ENCODE results near the gene RFT1. TPM values are rescaled to one million over a fixed set of nuclear protein-coding genes. Genes with fewer than 3 reads are reported as not detected.

The RFT1 gene
- polyA plus RNA-seq, 1 donor (not counting 4 experiments of a cell fraction or from before 2014, with no cell fraction given) = 34.4 TPM

DNA sequence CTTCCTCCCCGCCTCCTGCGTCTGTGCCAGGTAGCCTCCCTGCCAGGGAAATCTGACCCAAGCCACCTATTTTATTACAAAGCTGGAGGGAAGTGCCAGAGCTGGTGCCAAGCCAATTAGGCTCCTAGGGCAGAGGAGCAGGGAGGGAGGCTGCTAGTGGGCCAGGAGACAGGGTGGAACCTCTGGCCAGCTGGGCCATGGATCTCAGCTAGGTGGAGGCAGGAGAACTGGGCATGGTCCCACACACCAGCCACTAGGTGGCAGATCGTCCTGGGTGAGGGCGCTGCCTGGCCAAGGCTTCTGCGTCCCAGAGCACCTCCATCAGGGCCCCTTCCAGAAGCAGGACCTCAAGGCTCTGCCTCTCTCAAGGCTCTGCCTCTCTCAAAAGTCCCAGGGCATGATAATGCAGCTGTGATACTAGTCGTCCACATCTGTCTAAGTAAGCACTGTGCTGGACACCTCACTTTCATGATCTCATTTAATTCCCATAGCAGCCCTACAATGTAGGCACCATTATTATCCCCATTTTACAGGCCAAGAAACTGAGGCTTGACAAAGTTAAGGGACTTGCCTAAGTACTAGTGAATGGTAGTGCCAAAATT lies 4.5 kb upstream of the RFT1 start:
- no peak for TF ChIP-seq EZH2 (IDR thresholded peaks at IDR 0.05; ENCODE audit: low read length)
- TF ChIP-seq, protein P1, sequence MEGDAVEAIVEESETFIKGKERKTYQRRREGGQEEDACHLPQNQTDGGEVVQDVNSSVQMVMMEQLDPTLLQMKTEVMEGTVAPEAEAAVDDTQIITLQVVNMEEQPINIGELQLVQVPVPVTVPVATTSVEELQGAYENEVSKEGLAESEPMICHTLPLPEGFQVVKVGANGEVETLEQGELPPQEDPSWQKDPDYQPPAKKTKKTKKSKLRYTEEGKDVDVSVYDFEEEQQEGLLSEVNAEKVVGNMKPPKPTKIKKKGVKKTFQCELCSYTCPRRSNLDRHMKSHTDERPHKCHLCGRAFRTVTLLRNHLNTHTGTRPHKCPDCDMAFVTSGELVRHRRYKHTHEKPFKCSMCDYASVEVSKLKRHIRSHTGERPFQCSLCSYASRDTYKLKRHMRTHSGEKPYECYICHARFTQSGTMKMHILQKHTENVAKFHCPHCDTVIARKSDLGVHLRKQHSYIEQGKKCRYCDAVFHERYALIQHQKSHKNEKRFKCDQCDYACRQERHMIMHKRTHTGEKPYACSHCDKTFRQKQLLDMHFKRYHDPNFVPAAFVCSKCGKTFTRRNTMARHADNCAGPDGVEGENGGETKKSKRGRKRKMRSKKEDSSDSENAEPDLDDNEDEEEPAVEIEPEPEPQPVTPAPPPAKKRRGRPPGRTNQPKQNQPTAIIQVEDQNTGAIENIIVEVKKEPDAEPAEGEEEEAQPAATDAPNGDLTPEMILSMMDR (optimal IDR thresholded peaks at IDR 0.05 in 1 of 3, IDR thresholded peaks at IDR 0.05 in 1 of 3, conservative IDR thresholded peaks at IDR 0.05 in 1 of 3; ENCODE audit: extremely low read depth in 1 of 3, insufficient read depth in 2 of 3, low read length in 3 of 3) = peak; percentile 86 to 99 (median 96)
- dilution Hi-C loops (cut with MboI; ENCODE audit: extremely low pct_ligation_motif_present, low sequenced_read_pairs) = no loop called here
- Histone ChIP-seq H3K9me3 (ENCODE audit: control insufficient read depth, low read depth, low read length) (no peaks in the 10 kb centered on the region), H2AFZ (ENCODE audit: control insufficient read depth, low read length) (no peak overlapping the region), H3K79me2 (ENCODE audit: control insufficient read depth, insufficient read depth, low read length) (peaks cover 5% of the 10 kb centered on the region), H3K9ac (ENCODE audit: control insufficient read depth, extremely low read depth, insufficient read depth, low read length) (no peak overlapping the region), H3K36me3 (ENCODE audit: control insufficient read depth in 2 of 2, extremely low read depth in 1 of 2, insufficient read depth in 2 of 2, low read length in 2 of 2) (no peaks in the 10 kb centered on the region), H3K4me1 (ENCODE audit: control insufficient read depth, extremely low read depth, insufficient read depth, low read length) (peaks cover 10% of the 10 kb centered on the region), H3K9me1 (ENCODE audit: control insufficient read depth, extremely low read depth, insufficient read depth, low read length) (no peaks in the 10 kb centered on the region), H3K27ac (ENCODE audit: control insufficient read depth, insufficient read depth, low read length) (no peak overlapping the region), H4K20me1 (ENCODE audit: control insufficient read depth, extremely low read depth, insufficient read depth, low read length) (no peaks in the 10 kb centered on the region), H3K4me3 (ENCODE audit: control insufficient read depth in 2 of 3, extremely low read depth in 1 of 3, insufficient read depth in 2 of 3, low read depth in 1 of 3, low read length in 3 of 3) (no peak overlapping the region), H3K4me2 (ENCODE audit: control insufficient read depth, extremely low read depth, insufficient read depth, low read depth, low read length) (no peak overlapping the region), H3K27me3 (ENCODE audit: control insufficient read depth, extremely low read depth, insufficient read depth, low read length) (no peaks in the 10 kb centered on the region)
- DNase-seq (ENCODE audit: low read depth, low spot score) = no peak
- peak; percentile 77 for FAIRE-seq

DNA sequence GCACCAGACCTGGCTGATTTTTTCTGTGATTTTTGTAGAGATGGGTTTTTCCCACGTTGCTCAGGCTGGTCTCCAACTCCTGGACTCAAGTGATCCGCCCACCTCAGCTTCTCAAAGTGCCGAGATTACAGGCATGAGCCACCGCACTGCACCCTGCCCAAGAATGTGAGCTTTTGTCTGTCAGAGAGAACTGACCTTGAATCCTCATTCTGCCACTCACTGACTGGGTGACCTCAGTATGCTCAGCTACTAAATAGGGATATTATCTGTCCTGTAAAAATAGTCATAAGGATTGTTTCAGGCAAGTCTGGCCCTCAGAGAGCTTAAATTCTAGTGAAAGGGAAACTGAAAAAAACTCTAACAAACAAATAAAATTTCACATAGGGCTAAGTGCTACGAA lies 2.1 kb upstream of the RFT1 start:
- Histone ChIP-seq H3K4me1 (ENCODE audit: control insufficient read depth, extremely low read depth, insufficient read depth, low read length) (peaks cover 19% of the 10 kb centered on the region), H3K27ac (ENCODE audit: control insufficient read depth, insufficient read depth, low read length) (no peak overlapping the region), H3K36me3 (ENCODE audit: control insufficient read depth in 2 of 2, extremely low read depth in 1 of 2, insufficient read depth in 2 of 2, low read length in 2 of 2) (peaks cover 0 to 3% of the 10 kb centered on the region in 2 experiments), H3K4me2 (ENCODE audit: control insufficient read depth, extremely low read depth, insufficient read depth, low read depth, low read length) (no peak overlapping the region), H3K79me2 (ENCODE audit: control insufficient read depth, insufficient read depth, low read length) (peaks cover 20% of the 10 kb centered on the region), H3K9me1 (ENCODE audit: control insufficient read depth, extremely low read depth, insufficient read depth, low read length) (no peaks in the 10 kb centered on the region), H3K27me3 (ENCODE audit: control insufficient read depth, extremely low read depth, insufficient read depth, low read length) (no peaks in the 10 kb centered on the region), H2AFZ (ENCODE audit: control insufficient read depth, low read length) (no peak overlapping the region), H3K9ac (ENCODE audit: control insufficient read depth, extremely low read depth, insufficient read depth, low read length) (no peak overlapping the region), H3K9me3 (ENCODE audit: control insufficient read depth, low read depth, low read length) (no peaks in the 10 kb centered on the region), H4K20me1 (ENCODE audit: control insufficient read depth, extremely low read depth, insufficient read depth, low read length) (no peaks in the 10 kb centered on the region), H3K4me3 (ENCODE audit: control insufficient read depth in 2 of 3, extremely low read depth in 1 of 3, insufficient read depth in 2 of 3, low read depth in 1 of 3, low read length in 3 of 3) (no peak overlapping the region)
- FAIRE-seq = no peak
- TF ChIP-seq EZH2 (IDR thresholded peaks at IDR 0.05; ENCODE audit: low read length) = no peak
- TF ChIP-seq, protein P1 (optimal IDR thresholded peaks at IDR 0.05 in 1 of 3, IDR thresholded peaks at IDR 0.05 in 1 of 3, conservative IDR thresholded peaks at IDR 0.05 in 1 of 3; ENCODE audit: extremely low read depth in 1 of 3, insufficient read depth in 2 of 3, low read length in 3 of 3) = no peak
- no peak for DNase-seq (ENCODE audit: low read depth, low spot score)
- dilution Hi-C loops (cut with MboI; ENCODE audit: extremely low pct_ligation_motif_present, low sequenced_read_pairs) = no loop called here

Measured in keratinocyte (primary cell).